ENCODE data around the gene BCKDHA.
"Not testable (repeated sequence)": the region's sequence is repeated elsewhere in the genome, so short reads cannot be mapped to it uniquely, and the experiment has no call there.

Gene BCKDHA

DNA sequence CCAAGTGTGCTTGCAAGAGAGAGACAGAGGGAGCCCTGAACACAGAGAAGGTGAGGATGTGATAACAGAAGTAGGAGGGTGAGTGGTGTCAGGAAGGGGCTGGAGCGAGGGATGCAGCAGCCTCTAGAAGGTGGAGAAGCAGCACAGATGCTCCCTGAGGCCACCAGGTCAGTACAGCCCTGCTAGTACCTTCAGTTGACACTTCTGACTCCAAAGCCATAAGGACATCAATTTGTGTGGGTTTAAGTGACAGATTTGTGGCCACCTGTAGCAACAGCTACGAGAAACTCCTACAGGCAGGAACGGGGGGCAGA, 52.2 kb downstream of the BCKDHA start:
- TF ChIP-seq, protein P1, sequence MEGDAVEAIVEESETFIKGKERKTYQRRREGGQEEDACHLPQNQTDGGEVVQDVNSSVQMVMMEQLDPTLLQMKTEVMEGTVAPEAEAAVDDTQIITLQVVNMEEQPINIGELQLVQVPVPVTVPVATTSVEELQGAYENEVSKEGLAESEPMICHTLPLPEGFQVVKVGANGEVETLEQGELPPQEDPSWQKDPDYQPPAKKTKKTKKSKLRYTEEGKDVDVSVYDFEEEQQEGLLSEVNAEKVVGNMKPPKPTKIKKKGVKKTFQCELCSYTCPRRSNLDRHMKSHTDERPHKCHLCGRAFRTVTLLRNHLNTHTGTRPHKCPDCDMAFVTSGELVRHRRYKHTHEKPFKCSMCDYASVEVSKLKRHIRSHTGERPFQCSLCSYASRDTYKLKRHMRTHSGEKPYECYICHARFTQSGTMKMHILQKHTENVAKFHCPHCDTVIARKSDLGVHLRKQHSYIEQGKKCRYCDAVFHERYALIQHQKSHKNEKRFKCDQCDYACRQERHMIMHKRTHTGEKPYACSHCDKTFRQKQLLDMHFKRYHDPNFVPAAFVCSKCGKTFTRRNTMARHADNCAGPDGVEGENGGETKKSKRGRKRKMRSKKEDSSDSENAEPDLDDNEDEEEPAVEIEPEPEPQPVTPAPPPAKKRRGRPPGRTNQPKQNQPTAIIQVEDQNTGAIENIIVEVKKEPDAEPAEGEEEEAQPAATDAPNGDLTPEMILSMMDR (IDR thresholded peaks at IDR 0.05; ENCODE audit: control extremely low read depth, extremely low read depth, low read depth, missing control alignments) = no peak
- ChIA-PET CTCF (interaction anchor here (0.8 to 15.6 kb wide), 27 partner anchors 8 to 152 kb away, joined by 3 to 343 read pairs (median 5); partner anchors contain the start of genes B9D2, CEACAM21 and DMAC2), POLR2A (no interaction called here)
- no peak for DNase-seq (ENCODE audit: extremely low spot score)

DNA sequence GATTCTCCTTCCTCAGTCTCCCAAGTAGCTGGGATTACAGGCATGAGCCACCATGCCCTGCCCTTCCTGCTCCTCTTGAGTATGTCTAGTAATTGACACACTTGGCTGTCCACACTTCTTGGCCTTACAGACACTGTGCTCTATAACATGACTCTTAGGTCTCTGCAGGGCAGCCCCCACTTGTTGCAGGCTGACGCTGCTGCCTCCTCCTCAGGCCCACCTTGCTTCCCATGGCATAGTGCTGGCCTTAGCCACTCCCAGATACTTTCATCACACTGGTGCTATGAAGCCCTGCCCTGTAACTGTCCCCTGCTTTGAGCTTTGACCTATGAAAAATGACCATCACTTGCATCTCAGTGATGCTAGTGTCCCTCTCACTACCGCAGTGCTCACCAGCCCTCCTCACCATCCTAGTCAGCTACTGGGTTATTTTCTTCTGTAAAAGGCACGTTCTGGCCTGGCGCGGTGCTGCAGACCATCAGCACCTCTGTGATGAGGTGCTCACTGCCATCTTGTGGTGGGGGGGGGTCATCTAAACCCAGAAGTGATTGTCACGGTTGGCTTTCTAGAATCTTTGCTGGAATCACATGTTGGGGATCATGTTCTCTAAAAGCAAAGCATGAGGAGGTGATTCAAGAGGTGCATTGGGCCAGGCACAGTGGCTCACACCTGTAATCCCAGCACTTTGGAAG, 55.1 kb downstream of the BCKDHA start:
- POLR2A ChIA-PET = no interaction called here
- CTCF ChIA-PET = interaction anchor here (1.5 to 15.6 kb wide), 3 partner anchors 78 to 144 kb away, joined by 4 to 343 read pairs (median 152); partner anchors contain the start of gene CEACAM21
- no peak for DNase-seq (ENCODE audit: extremely low spot score)
- TF ChIP-seq, protein P1 (IDR thresholded peaks at IDR 0.05; ENCODE audit: control extremely low read depth, extremely low read depth, low read depth, missing control alignments) = no peak

DNA sequence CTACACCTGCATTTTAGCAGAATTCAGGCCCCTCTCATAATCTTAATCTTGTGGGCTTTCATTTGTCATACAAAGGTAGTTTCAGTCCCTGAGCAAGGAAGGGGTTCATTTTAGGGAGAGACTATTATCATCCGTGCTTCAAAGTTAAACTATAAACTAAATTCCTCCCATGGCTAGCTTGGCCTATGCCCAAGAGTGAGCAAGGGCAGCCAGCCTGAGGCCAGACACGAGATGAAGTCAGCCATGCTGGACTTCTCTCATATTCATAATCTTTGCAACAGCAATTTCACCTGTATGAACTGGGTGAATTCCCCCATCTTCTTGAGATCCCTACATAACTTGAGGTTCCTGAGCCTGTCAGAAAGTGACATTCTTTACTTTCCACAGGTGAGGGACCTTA, 58.3 kb downstream of the BCKDHA start:
- TF ChIP-seq, protein P1 (IDR thresholded peaks at IDR 0.05; ENCODE audit: control extremely low read depth, extremely low read depth, low read depth, missing control alignments) = no peak
- ChIA-PET POLR2A (no interaction called here), CTCF (interaction anchor here (0.7 to 15.6 kb wide), 8 partner anchors 9 to 162 kb away, joined by 3 to 343 read pairs (median 4); partner anchors contain the start of genes CEACAM21 and DMAC2)
- DNase-seq (ENCODE audit: extremely low spot score) = no peak

DNA sequence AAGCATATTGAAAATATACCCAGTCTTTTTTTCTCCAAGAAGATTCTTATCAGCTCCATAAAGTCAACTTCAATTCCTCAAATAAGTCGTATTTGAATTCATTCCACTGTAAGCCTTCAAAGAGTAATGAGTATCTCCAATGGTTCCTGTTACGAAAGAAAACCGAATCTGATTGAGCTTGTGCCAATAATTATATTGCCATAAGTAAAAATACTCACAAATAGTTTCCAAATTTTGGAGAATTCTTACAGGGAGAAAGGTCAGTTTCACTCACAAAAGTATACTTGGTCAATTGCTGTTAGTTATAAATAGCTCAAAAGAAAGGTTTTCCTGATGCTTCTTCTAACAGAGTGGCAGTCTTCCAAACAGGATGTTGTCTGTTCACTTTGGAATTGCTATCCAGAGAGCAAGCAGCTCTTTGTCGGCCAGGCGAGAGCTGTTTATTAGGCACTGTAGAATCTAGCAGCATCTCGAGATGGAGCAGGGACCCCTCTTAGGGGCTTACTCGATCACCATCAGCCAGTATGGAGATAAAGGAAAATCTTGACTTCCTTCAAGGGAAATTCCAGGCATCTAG, 58.8 kb downstream of the BCKDHA start:
- TF ChIP-seq, protein P1 (IDR thresholded peaks at IDR 0.05; ENCODE audit: control extremely low read depth, extremely low read depth, low read depth, missing control alignments) = no peak
- no peak for DNase-seq (ENCODE audit: extremely low spot score)
- ChIA-PET CTCF (interaction anchor here (0.7 to 15.6 kb wide), 9 partner anchors 9 to 161 kb away, joined by 3 to 343 read pairs (median 5); partner anchors contain the start of genes CEACAM21 and DMAC2), POLR2A (interaction anchor here (1.1 kb wide), 1 partner anchor 75 kb away, joined by 4 read pairs; no protein-coding TSS in a partner anchor)

DNA sequence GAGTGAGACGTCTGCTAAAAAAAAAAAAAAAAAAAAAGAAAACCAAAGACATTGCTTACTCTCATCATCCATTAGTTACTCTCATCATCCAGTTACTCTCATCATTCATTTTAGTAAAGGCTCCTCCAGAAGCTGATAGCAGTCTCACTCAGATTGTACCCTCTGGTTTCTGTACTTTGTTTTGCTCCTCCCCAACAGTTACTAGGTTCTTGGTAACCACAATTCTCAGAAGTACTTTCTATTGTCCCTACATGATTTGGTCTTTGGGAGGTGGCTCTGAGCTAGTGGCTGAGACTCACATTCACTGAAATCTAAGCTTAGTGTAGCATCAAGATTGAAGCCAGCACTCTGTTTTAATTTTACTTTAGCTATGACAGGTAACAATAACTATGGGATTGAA, 59.6 kb downstream of the BCKDHA start:
- TF ChIP-seq, protein P1 (IDR thresholded peaks at IDR 0.05; ENCODE audit: control extremely low read depth, extremely low read depth, low read depth, missing control alignments) = no peak
- ChIA-PET POLR2A (interaction anchor here (0.5 to 1.1 kb wide), 3 partner anchors 21 to 74 kb away, joined by 4 to 7 read pairs (median 4); no protein-coding TSS in a partner anchor), CTCF (interaction anchor here (1.0 to 15.6 kb wide), 8 partner anchors 9 to 161 kb away, joined by 3 to 343 read pairs (median 6); partner anchors contain the start of genes CEACAM21 and DMAC2)
- DNase-seq (ENCODE audit: extremely low spot score) = peak; percentile 57

DNA sequence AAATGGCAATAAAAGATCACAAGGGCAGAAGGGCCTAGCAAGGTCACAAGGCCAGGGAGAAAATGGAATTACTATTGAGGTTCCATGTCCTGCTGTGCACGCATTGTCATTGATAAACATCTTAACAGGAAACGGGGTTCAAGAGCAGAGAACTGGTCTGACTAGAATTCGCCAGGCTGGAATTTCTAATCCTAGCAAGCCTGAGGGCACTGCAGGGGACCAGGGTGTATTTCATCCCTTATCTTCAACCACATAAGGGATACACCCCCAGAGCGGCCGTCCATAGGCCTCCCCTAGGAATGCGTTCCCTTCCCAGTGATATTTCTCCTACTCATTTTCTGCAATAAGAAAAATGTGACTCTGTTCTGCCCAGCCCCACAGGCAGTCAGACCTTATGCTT, 64.9 kb downstream of the BCKDHA start:
- POLR2A ChIA-PET = no interaction called here
- TF ChIP-seq, protein P1 (IDR thresholded peaks at IDR 0.05; ENCODE audit: control extremely low read depth, extremely low read depth, low read depth, missing control alignments) = no peak
- DNase-seq (ENCODE audit: extremely low spot score) = no peak
- CTCF ChIA-PET = interaction anchor here (1.8 kb wide), 1 partner anchor 13 kb away, joined by 4 read pairs; no protein-coding TSS in a partner anchor

DNA sequence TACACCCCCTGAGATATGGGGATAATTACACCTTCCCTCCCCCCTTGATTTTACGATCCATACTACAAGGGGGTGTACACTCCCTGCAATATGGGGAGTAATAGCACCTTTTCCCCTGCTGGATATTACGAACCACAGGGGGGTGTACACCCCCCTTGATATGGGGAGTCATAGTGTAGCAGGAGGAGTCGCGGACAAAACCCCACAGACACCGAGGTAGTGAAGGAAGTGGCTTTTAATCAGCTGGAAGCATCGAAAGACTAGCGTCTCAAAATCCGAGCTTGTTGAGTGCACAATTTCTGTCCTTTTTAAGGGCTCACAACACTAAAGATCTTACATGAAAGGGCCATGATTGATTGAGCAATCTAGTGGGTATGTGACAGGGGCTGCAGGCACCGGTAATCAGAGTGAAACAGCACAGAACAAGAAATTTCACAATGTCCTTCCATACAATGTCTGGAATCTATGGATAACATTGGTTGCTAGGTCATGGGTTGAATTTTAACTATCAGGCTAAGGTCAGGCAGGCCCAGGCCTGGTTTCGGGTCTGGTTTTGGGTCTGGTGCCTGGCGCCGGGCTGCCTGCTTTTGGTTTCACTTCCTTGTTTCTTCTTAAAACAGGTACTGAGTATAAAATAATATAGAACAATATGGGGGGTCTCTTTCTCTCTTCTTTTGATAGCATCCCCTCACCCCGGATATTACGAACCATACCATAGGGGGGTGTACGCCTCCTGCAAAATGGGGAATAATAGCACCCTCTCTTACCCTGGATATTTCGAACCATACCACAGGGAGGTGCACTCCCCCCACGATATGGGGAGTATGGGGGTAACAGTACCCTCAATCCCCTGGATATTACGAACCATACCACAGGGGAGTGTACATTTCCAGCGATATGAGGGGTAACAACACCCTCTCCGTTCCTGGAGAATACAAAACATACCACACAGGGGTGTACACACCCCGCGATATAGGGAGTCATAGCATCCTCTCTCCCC, 65.9 kb downstream of the BCKDHA start:
- DNase-seq (ENCODE audit: extremely low spot score); POLR2A ChIA-PET: not testable (repeated sequence)
- CTCF ChIA-PET = interaction anchor here (1.8 kb wide), 1 partner anchor 14 kb away, joined by 4 read pairs; no protein-coding TSS in a partner anchor
